Fibroblast of villous mesenchyme (primary cell): ENCODE results near the gene SOS1. TPM values are rescaled to one million over a fixed set of nuclear protein-coding genes. Genes with fewer than 3 reads are reported as not detected.
"Not testable (repeated sequence)": the region's sequence is repeated elsewhere in the genome, so short reads cannot be mapped to it uniquely, and the experiment has no call there.

ENCODE experiments used
- DNase-seq: peaks from one replicate; pipeline ENCODE4 v3.0.0-alpha.2; 2010; ENCODE audit warnings: low read depth
- H3K4me3 ChIP-seq: 2 replicates; pipeline ENCODE4 v1.5.1; 2011; ENCODE audit warnings: low read depth, mild to moderate bottlenecking, low read length
- CTCF ChIP-seq: IDR thresholded peaks from 2 replicates; pipeline ENCODE4 v1.5.1; 2012; ENCODE audit warnings: low read depth, mild to moderate bottlenecking, low read length; ENCODE audit not compliant: insufficient read depth
- total RNA-seq: library from RNA; depleted of rRNA; stranded (reverse); fragments of >200 nt; gene quantifications from 2 replicates; pipeline ENCODE4 v1.2.3, GENCODE V29; 2012

Gene SOS1
- total RNA-seq, 1 donor = 21.2 TPM

- H3K4me3 ChIP-seq = no peak overlapping the region
- no peak for DNase-seq
- no peak for TF ChIP-seq CTCF
Observed at GRCh38 chr2:39065616-39066015, 55.2 kb downstream of the SOS1 start.

- H3K4me3 ChIP-seq = no peak overlapping the region
- DNase-seq = no peak
- TF ChIP-seq CTCF = no peak
Observed at GRCh38 chr2:39062320-39062719, 58.5 kb downstream of the SOS1 start.

- TF ChIP-seq CTCF = no peak
- H3K4me3 ChIP-seq = no peak overlapping the region
- DNase-seq = no peak
Observed at GRCh38 chr2:39061280-39061679, 59.6 kb downstream of the SOS1 start.

GRCh38 chr2:39059366-39059952, 61.4 kb downstream of the SOS1 start:
- DNase-seq = peak; percentile 68
- peak; percentile 57 for TF ChIP-seq CTCF
- H3K4me3 ChIP-seq = no peak overlapping the region

- no peak overlapping the region for H3K4me3 ChIP-seq
- no peak for TF ChIP-seq CTCF
- DNase-seq = no peak
Observed at GRCh38 chr2:39058101-39058500, 62.8 kb downstream of the SOS1 start.

- DNase-seq = not testable (repeated sequence)
Observed at GRCh38 chr2:39052665-39053064, 68.2 kb downstream of the SOS1 start.

GRCh38 chr2:39050109-39050508, 70.7 kb downstream of the SOS1 start:
- no peak for DNase-seq
- no peak overlapping the region for H3K4me3 ChIP-seq
- no peak for TF ChIP-seq CTCF

More at GRCh38 chr2:39052665-39053064, 68.2 kb downstream of the SOS1 start:
- not testable (repeated sequence) for H3K4me3 ChIP-seq
